ENCODE measurements around the gene HM13. TPM values are rescaled to one million over a fixed set of nuclear protein-coding genes. Genes with fewer than 3 reads are reported as not detected.
"Not testable (repeated sequence)": the region's sequence is repeated elsewhere in the genome, so short reads cannot be mapped to it uniquely, and the experiment has no call there.

The HM13 gene
- total and polyA plus RNA-seq, 2 of the 13 experiments (the other 11 are each of a cell fraction or from before 2014, with no cell fraction given) = 118 to 243 TPM

- H3K27ac ChIP-seq (ENCODE audit: extremely low read length, insufficient read depth, low read length); DNase-seq (ENCODE audit: low spot score); ATAC-seq; H3K9me3 ChIP-seq (ENCODE audit: low read length); H3K4me2 ChIP-seq (ENCODE audit: low read depth, low read length); H4K20me1 ChIP-seq (ENCODE audit: insufficient read depth, low read length); CTCF ChIA-PET (ENCODE audit: low intra/inter-chr PET ratio, low total read pairs); FAIRE-seq; H3K36me3 ChIP-seq (replicated peaks in 1 of 2; ENCODE audit: control insufficient read depth in 1 of 2, insufficient read depth in 2 of 2, low read length in 2 of 2); H3K9ac ChIP-seq (ENCODE audit: insufficient read depth, low read depth, low read length); H2AFZ ChIP-seq (ENCODE audit: low read length); H3K4me3 ChIP-seq (replicated peaks in 1 of 3; ENCODE audit: insufficient read depth in 1 of 3, low read depth in 2 of 3, low read length in 3 of 3); BruUV-seq (replicated peaks); H3K27me3 ChIP-seq (ENCODE audit: control insufficient read depth in 1 of 2, insufficient read depth in 2 of 2, low read length in 2 of 2); in situ Hi-C loops (cut with HindIII; ENCODE audit: extremely low pct_ligation_motif_present, low pct_unique_long_range_greater_than_20kb): not testable (repeated sequence)
- intact Hi-C loops (cut with micrococcal nuclease; ENCODE audit: unreplicated experiment) = loop anchor here (1.0 kb wide), 1 partner anchor 12 kb away; no protein-coding TSS in a partner anchor
- 94% methylated on average over 10 of the region's 10 CpGs for WGBS (ENCODE audit: low lambda C conversion rate)
- Histone ChIP-seq H3K4me1 (ENCODE audit: insufficient read depth, low read length) (peaks cover 48% of the 10 kb centered on the region), H3K79me2 (ENCODE audit: insufficient read depth, low read length) (peaks cover 11% of the 10 kb centered on the region)
- POLR2A ChIA-PET = interaction anchor here (0.6 to 16.4 kb wide), 9 partner anchors 12 to 714 kb away, joined by 3 to 1427 read pairs (median 50); partner anchors contain the start of genes BCL2L1, ID1 and TPX2
- TF ChIP-seq ZNF766 (CRISPR knock-in tag; IDR thresholded peaks at IDR 0.05; ENCODE audit: borderline replicate concordance) = 0 out of 2 replicates have a peak, but pooled peaks have one; percentile 50
- peak; percentile 27; the same call in 1 of the 2 replicates for TF ChIP-seq MEIS2 (CRISPR knock-in tag; IDR thresholded peaks at IDR 0.05)
- peak; percentile 9; the same call in 1 of the 2 replicates for TF ChIP-seq ZNF253 (CRISPR knock-in tag; IDR thresholded peaks at IDR 0.05; ENCODE audit: borderline replicate concordance)
- TF ChIP-seq AHDC1 (CRISPR knock-in tag; IDR thresholded peaks at IDR 0.05; ENCODE audit: borderline replicate concordance) = 0 out of 2 replicates have a peak, but pooled peaks have one; percentile 15
- 0 out of 2 replicates have a peak, but pooled peaks have one; percentile 4 for TF ChIP-seq ZNF687 (CRISPR knock-in tag; IDR thresholded peaks at IDR 0.05)
- TF ChIP-seq, protein P1, sequence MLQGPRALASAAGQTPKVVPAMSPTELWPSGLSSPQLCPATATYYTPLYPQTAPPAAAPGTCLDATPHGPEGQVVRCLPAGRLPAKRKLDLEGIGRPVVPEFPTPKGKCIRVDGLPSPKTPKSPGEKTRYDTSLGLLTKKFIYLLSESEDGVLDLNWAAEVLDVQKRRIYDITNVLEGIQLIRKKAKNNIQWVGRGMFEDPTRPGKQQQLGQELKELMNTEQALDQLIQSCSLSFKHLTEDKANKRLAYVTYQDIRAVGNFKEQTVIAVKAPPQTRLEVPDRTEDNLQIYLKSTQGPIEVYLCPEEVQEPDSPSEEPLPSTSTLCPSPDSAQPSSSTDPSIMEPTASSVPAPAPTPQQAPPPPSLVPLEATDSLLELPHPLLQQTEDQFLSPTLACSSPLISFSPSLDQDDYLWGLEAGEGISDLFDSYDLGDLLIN (CRISPR knock-in tag; IDR thresholded peaks at IDR 0.05; ENCODE audit: borderline replicate concordance) = 0 out of 2 replicates have a peak, but pooled peaks have one; percentile 24
Measured at GRCh38 chr20:31574986-31575385, 60.7 kb downstream of the HM13 start.

All from HepG2 (cell line).